ENCODE data around the gene RPS19.

Gene RPS19

DNA sequence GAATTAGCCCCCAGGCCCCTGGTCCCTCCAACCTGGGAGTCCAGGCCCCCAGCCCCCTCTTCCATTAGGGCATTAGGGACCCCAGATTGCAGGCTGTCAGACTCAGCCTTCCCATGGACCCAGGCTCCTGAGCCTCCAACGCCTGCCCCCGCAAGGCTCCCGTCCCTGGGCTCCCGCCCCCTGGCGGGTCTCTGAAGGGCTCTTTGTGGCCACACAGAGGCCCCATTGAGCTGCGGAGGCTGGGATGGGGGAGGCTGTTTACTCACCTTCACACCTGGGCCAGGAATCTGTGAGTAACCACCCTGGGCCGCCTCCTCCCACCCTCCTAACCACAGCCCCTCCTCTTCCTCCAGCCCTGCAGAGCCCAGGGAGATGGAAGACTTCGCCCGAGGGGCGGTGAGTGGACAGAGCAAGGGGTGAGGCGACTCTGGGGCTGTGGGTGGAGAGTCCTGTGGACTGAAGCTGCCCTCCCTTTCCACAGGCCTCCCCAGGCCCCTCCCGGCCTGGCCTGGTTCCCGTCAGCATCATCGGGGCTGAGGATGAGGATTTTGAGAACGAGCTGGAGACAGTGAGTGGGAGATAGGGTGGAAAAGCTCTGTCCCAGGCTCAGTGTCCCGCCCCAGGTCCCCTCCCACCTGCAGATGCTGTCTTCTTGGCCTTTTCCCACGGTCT is 27.8 kb downstream of the RPS19 start:
- no peak overlapping the region for H3K4me3 ChIP-seq (ENCODE audit: low read depth, low read length)
- peak; percentile 28 for DNase-seq (ENCODE audit: low read depth)
- TF ChIP-seq, protein P1, sequence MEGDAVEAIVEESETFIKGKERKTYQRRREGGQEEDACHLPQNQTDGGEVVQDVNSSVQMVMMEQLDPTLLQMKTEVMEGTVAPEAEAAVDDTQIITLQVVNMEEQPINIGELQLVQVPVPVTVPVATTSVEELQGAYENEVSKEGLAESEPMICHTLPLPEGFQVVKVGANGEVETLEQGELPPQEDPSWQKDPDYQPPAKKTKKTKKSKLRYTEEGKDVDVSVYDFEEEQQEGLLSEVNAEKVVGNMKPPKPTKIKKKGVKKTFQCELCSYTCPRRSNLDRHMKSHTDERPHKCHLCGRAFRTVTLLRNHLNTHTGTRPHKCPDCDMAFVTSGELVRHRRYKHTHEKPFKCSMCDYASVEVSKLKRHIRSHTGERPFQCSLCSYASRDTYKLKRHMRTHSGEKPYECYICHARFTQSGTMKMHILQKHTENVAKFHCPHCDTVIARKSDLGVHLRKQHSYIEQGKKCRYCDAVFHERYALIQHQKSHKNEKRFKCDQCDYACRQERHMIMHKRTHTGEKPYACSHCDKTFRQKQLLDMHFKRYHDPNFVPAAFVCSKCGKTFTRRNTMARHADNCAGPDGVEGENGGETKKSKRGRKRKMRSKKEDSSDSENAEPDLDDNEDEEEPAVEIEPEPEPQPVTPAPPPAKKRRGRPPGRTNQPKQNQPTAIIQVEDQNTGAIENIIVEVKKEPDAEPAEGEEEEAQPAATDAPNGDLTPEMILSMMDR (IDR thresholded peaks at IDR 0.05; ENCODE audit: low read depth, low read length), result no peak

DNA sequence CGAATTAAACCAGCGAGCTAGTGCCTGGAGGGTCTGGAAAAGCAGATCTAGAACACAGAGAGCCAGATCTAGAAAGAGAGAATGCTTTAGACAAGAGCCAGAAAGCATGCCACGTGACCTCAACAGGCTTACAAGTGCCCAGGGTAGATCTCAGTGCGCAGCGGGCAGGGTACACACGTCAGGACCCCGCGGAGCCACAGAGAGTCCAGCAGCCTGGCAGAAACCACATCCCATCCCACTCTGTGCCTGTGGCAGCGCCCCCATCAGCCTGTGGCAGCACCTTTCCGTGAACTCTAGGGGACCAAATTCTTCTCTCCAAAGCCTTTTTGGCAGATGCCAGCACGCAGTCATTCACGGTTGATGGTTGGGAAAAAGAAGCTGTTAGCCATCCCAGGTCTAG is 28.9 kb downstream of the RPS19 start:
- TF ChIP-seq MYC (IDR thresholded peaks at IDR 0.05; ENCODE audit: low read depth, low read length) (no peak), POLR2A (IDR thresholded peaks at IDR 0.05; ENCODE audit: extremely low read depth, insufficient read length) (no peak)
- TF ChIP-seq, protein P2, sequence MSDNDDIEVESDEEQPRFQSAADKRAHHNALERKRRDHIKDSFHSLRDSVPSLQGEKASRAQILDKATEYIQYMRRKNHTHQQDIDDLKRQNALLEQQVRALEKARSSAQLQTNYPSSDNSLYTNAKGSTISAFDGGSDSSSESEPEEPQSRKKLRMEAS (IDR thresholded peaks at IDR 0.05; ENCODE audit: low read depth, low read length), result no peak
- TF ChIP-seq, protein P1 (IDR thresholded peaks at IDR 0.05; ENCODE audit: low read depth, low read length), result no peak
- DNase-seq (ENCODE audit: low read depth), result no peak
- H3K4me3 ChIP-seq (ENCODE audit: low read depth, low read length), result no peak overlapping the region

DNA sequence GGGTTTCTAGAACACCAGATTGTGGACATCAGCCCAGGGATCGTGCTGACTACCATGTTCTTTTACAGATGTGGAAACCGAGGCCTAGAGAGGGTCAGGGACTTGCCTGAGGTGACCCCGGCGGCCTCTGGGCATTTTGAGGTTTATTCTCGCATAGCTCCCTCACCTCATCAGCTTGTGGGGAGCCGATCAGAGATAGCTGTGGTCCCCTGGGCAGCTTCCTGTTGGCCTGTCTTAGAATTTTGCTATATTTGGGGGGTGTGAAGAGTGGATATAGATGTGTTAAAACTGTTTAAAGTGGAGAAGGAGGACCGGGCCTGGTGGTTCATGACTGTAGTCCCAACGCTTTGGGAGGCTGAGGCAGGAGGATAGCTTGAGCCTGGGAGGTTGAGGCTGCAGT is 29.8 kb downstream of the RPS19 start:
- no peak for DNase-seq (ENCODE audit: low read depth)
- no peak overlapping the region for H3K4me3 ChIP-seq (ENCODE audit: low read depth, low read length)
- TF ChIP-seq, protein P1 (IDR thresholded peaks at IDR 0.05; ENCODE audit: low read depth, low read length), result no peak
- TF ChIP-seq, protein P2 (IDR thresholded peaks at IDR 0.05; ENCODE audit: low read depth, low read length), result no peak
- no peak for TF ChIP-seq POLR2A (IDR thresholded peaks at IDR 0.05; ENCODE audit: extremely low read depth, insufficient read length)
- no peak for TF ChIP-seq MYC (IDR thresholded peaks at IDR 0.05; ENCODE audit: low read depth, low read length)

DNA sequence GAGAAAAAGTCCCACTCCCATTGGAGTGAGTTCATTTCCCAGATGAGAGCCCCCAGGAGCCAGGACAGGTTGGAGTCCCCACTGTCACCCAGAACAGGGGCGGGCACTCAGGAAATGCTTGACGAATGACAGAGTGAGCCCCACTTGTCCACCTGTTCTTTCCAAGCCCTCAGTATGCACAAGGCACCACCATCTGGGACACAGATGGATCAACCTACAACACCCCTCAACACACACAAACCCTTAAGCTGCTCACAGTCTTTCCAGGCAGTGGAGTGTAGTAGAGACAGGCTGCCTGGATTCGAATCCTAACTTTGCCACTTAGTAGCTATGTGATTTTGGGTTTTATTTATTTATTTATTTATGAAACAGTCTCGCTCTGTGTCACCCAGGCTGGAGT is 30.9 kb downstream of the RPS19 start:
- no peak overlapping the region for H3K4me3 ChIP-seq (ENCODE audit: low read depth, low read length)
- no peak for DNase-seq (ENCODE audit: low read depth)
- no peak for TF ChIP-seq MYC (IDR thresholded peaks at IDR 0.05; ENCODE audit: low read depth, low read length)
- TF ChIP-seq, protein P1 (IDR thresholded peaks at IDR 0.05; ENCODE audit: low read depth, low read length), result no peak

DNA sequence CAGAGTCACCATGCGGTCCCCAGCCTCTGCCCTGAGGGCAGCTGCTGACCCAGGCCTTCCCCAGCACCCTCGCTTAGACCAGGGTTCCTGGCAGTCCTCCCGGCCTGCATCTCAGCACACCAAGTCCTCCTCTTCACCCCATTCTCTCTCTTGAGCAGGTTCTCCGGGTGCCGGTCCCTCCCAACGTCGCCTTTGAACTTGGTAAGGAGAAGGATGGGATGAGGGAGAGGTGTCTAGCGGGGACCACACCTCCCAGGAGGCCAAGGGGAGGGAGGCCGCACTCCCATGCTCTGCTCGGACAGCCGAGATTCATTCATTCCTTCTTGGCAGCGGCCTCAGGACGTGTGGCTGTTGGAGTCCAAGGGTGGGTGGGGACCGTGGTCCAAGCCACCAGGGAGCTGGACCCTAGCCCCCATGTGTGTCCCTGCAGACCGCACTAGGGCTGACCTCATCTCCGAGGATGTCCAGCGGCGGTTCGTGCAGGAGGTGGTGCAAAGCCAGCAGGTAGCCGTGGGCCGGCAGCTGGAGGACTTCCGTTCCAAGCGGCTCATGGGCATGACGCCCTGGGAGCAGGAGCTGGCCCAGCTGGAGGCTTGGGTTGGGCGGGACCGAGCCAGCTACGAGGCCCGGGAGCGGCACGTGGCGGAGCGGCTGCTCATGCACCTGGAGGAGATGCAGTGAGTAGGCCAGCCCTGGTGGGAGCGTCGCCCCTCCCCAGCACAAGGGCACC is 32.3 kb downstream of the RPS19 start:
- DNase-seq (ENCODE audit: low read depth), result no peak
- H3K4me3 ChIP-seq (ENCODE audit: low read depth, low read length), result no peak overlapping the region
- TF ChIP-seq, protein P1 (IDR thresholded peaks at IDR 0.05; ENCODE audit: low read depth, low read length), result no peak
- TF ChIP-seq, protein P2 (IDR thresholded peaks at IDR 0.05; ENCODE audit: low read depth, low read length), result no peak
- no peak for TF ChIP-seq POLR2A (IDR thresholded peaks at IDR 0.05; ENCODE audit: extremely low read depth, insufficient read length)
- TF ChIP-seq MYC (IDR thresholded peaks at IDR 0.05; ENCODE audit: low read depth, low read length), result no peak

DNA sequence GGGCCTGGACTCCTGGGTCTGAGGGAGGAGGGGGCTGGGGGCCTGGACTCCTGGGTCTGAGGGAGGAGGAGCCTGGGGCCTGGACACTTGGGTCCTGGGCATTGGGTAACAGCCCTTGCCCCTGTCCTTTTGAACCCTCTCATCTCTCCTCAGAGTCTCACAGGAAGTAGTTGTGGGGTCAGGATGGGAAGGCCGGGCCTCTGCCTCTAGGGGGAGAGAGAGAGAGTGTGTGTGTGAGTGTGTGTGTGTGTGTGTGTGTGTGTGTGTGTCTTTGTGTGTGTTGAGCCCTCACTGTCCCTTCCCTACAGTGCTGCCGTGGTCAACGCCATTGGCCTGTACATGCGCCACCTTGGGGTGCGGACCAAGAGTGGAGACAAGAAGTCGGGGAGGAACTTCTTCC is 33.8 kb downstream of the RPS19 start:
- H3K4me3 ChIP-seq (ENCODE audit: low read depth, low read length), result no peak overlapping the region
- TF ChIP-seq, protein P2 (IDR thresholded peaks at IDR 0.05; ENCODE audit: low read depth, low read length), result no peak
- TF ChIP-seq POLR2A (IDR thresholded peaks at IDR 0.05; ENCODE audit: extremely low read depth, insufficient read length), result no peak
- TF ChIP-seq, protein P1 (IDR thresholded peaks at IDR 0.05; ENCODE audit: low read depth, low read length), result peak; percentile 13
- no peak for TF ChIP-seq MYC (IDR thresholded peaks at IDR 0.05; ENCODE audit: low read depth, low read length)
- peak; percentile 40 for DNase-seq (ENCODE audit: low read depth)
